ENCODE measurements around the gene STK11.

STK11 gene

GRCh38 chr19:1211494-1212234 is 6.1 kb downstream of the STK11 start:
- no peak overlapping the region for H2BK12ac ChIP-seq (ENCODE audit: low read length)
- H3K4ac ChIP-seq (ENCODE audit: low read length), result no peak overlapping the region
- peak overlapping the region; percentile 52 for H2AK5ac ChIP-seq (ENCODE audit: low read depth, low read length)
- no CpG with 5 or more reads among the region's 33 CpGs for WGBS, 2 donors (ENCODE audit: extremely low coverage in 2 of 2, insufficient read length in 2 of 2, insufficient replicate concordance in 1 of 2)
- no peak overlapping the region for H3K27ac ChIP-seq (replicated peaks; ENCODE audit: low read length)
- H2BK120ac ChIP-seq (ENCODE audit: low read depth, low read length), result peak overlapping the region; percentile 72
- H3K4me3 ChIP-seq (ENCODE audit: low read length in 2 of 2), result no peak overlapping the region
- H3K23ac ChIP-seq (ENCODE audit: low read depth, low read length, poor library complexity), result peak overlapping the region; percentile 89
- H3K27me3 ChIP-seq (ENCODE audit: control insufficient read depth in 3 of 3, insufficient read depth in 3 of 3, low read depth in 1 of 3, low read length in 3 of 3), result no peaks in the 10 kb centered on the region
- H3K79me1 ChIP-seq (ENCODE audit: low read depth, low read length), result peaks cover 51% of the 10 kb centered on the region
- no peak overlapping the region for H2BK15ac ChIP-seq (ENCODE audit: low read length)
- no peak overlapping the region for H3K4me2 ChIP-seq (ENCODE audit: insufficient read depth, low read length, poor library complexity, severe bottlenecking)
- no peak for DNase-seq (ENCODE audit: low spot score)
- H3K18ac ChIP-seq (ENCODE audit: low read length), result no peak overlapping the region
- no peak overlapping the region for H2AFZ ChIP-seq (ENCODE audit: low read length)
- no peak overlapping the region for H3K14ac ChIP-seq (ENCODE audit: low read length)
- peaks cover 9 to 61% of the 10 kb centered on the region in 2 donors for H3K36me3 ChIP-seq (replicated peaks in 1 of 2; ENCODE audit: control insufficient read depth in 2 of 2, insufficient read depth in 2 of 2, low read length in 2 of 2)
- H2BK5ac ChIP-seq (ENCODE audit: low read length), result peak overlapping the region; percentile 66
- H4K8ac ChIP-seq (ENCODE audit: low read depth, low read length), result no peak overlapping the region
- H3K4me1 ChIP-seq (ENCODE audit: control insufficient read depth in 2 of 2, insufficient read depth in 1 of 2, low read depth in 1 of 2, low read length in 2 of 2), result peaks cover 23 to 25% of the 10 kb centered on the region in 2 donors
- no peak overlapping the region for H4K91ac ChIP-seq (ENCODE audit: low read depth, low read length, poor library complexity)
- H3K9ac ChIP-seq (ENCODE audit: low read depth, low read length, poor library complexity), result peak overlapping the region; percentile 50
- H3K9me3 ChIP-seq (replicated peaks in 1 of 2; ENCODE audit: control insufficient read depth in 2 of 2, insufficient read depth in 1 of 2, low read depth in 1 of 2, low read length in 2 of 2), result peaks cover 0 to 2% of the 10 kb centered on the region in 2 donors

- Histone ChIP-seq H4K91ac (ENCODE audit: low read depth, low read length, poor library complexity) (no peak overlapping the region), H2AK5ac (ENCODE audit: low read depth, low read length) (peak overlapping the region; percentile 78), H3K14ac (ENCODE audit: low read length) (peak overlapping the region; percentile 71), H3K9me3 (replicated peaks in 1 of 2; ENCODE audit: control insufficient read depth in 2 of 2, insufficient read depth in 1 of 2, low read depth in 1 of 2, low read length in 2 of 2) (peaks cover 0 to 2% of the 10 kb centered on the region in 2 donors), H3K18ac (ENCODE audit: low read length) (peak overlapping the region; percentile 8), H2BK5ac (ENCODE audit: low read length) (peak overlapping the region; percentile 66), H2AFZ (ENCODE audit: low read length) (no peak overlapping the region), H3K4me3 (ENCODE audit: low read length in 2 of 2) (no peak overlapping the region), H2BK120ac (ENCODE audit: low read depth, low read length) (peak overlapping the region; percentile 47), H3K4me2 (ENCODE audit: insufficient read depth, low read length, poor library complexity, severe bottlenecking) (no peak overlapping the region), H3K4ac (ENCODE audit: low read length) (no peak overlapping the region), H3K27ac (replicated peaks; ENCODE audit: low read length) (no peak overlapping the region), H3K27me3 (ENCODE audit: control insufficient read depth in 3 of 3, insufficient read depth in 3 of 3, low read depth in 1 of 3, low read length in 3 of 3) (no peaks in the 10 kb centered on the region), H3K36me3 (replicated peaks in 1 of 2; ENCODE audit: control insufficient read depth in 2 of 2, insufficient read depth in 2 of 2, low read length in 2 of 2) (peaks cover 6 to 55% of the 10 kb centered on the region in 2 donors), H4K8ac (ENCODE audit: low read depth, low read length) (peak overlapping the region; percentile 48), H3K23ac (ENCODE audit: low read depth, low read length, poor library complexity) (peak overlapping the region; percentile 65), H2BK15ac (ENCODE audit: low read length) (peak overlapping the region; percentile 21), H3K4me1 (ENCODE audit: control insufficient read depth in 2 of 2, insufficient read depth in 1 of 2, low read depth in 1 of 2, low read length in 2 of 2) (peaks cover 13 to 21% of the 10 kb centered on the region in 2 donors), H3K79me1 (ENCODE audit: low read depth, low read length) (peaks cover 53% of the 10 kb centered on the region), H2BK12ac (ENCODE audit: low read length) (peak overlapping the region; percentile 42), H3K9ac (ENCODE audit: low read depth, low read length, poor library complexity) (peak overlapping the region; percentile 60)
- no peak for DNase-seq (ENCODE audit: low spot score)
- no CpG with 5 or more reads among the region's 39 CpGs for WGBS, 2 donors (ENCODE audit: extremely low coverage in 2 of 2, insufficient read length in 2 of 2, insufficient replicate concordance in 1 of 2)
Observed at GRCh38 chr19:1213391-1214286, 8.1 kb downstream of the STK11 start.

GRCh38 chr19:1214299-1214861 is 8.8 kb downstream of the STK11 start:
- H3K4me3 ChIP-seq (ENCODE audit: low read length in 2 of 2), result no peak overlapping the region
- H2BK5ac ChIP-seq (ENCODE audit: low read length), result peak overlapping the region; percentile 66
- no CpG with 5 or more reads among the region's 21 CpGs for WGBS, 2 donors (ENCODE audit: extremely low coverage in 2 of 2, insufficient read length in 2 of 2, insufficient replicate concordance in 1 of 2)
- peak overlapping the region; percentile 47 for H2BK120ac ChIP-seq (ENCODE audit: low read depth, low read length)
- no peak overlapping the region for H2BK12ac ChIP-seq (ENCODE audit: low read length)
- H3K36me3 ChIP-seq (replicated peaks in 1 of 2; ENCODE audit: control insufficient read depth in 2 of 2, insufficient read depth in 2 of 2, low read length in 2 of 2), result peaks cover 6 to 49% of the 10 kb centered on the region in 2 donors
- no peak overlapping the region for H4K91ac ChIP-seq (ENCODE audit: low read depth, low read length, poor library complexity)
- peak overlapping the region; percentile 90 for H3K18ac ChIP-seq (ENCODE audit: low read length)
- no peak overlapping the region for H3K4ac ChIP-seq (ENCODE audit: low read length)
- H4K8ac ChIP-seq (ENCODE audit: low read depth, low read length), result no peak overlapping the region
- no peak overlapping the region for H2AFZ ChIP-seq (ENCODE audit: low read length)
- peaks cover 54% of the 10 kb centered on the region for H3K79me1 ChIP-seq (ENCODE audit: low read depth, low read length)
- peaks cover 0 to 2% of the 10 kb centered on the region in 2 donors for H3K9me3 ChIP-seq (replicated peaks in 1 of 2; ENCODE audit: control insufficient read depth in 2 of 2, insufficient read depth in 1 of 2, low read depth in 1 of 2, low read length in 2 of 2)
- H2BK15ac ChIP-seq (ENCODE audit: low read length), result peak overlapping the region; percentile 67
- H3K27me3 ChIP-seq (ENCODE audit: control insufficient read depth in 3 of 3, insufficient read depth in 3 of 3, low read depth in 1 of 3, low read length in 3 of 3), result no peaks in the 10 kb centered on the region
- peak overlapping the region; percentile 65 for H3K23ac ChIP-seq (ENCODE audit: low read depth, low read length, poor library complexity)
- no peak overlapping the region for H3K27ac ChIP-seq (replicated peaks; ENCODE audit: low read length)
- peak overlapping the region; percentile 70 for H3K9ac ChIP-seq (ENCODE audit: low read depth, low read length, poor library complexity)
- no peak overlapping the region for H3K4me2 ChIP-seq (ENCODE audit: insufficient read depth, low read length, poor library complexity, severe bottlenecking)
- H2AK5ac ChIP-seq (ENCODE audit: low read depth, low read length), result peak overlapping the region; percentile 63
- peak overlapping the region; percentile 71 for H3K14ac ChIP-seq (ENCODE audit: low read length)
- DNase-seq (ENCODE audit: low spot score), result no peak
- H3K4me1 ChIP-seq (ENCODE audit: control insufficient read depth in 2 of 2, insufficient read depth in 1 of 2, low read depth in 1 of 2, low read length in 2 of 2), result peaks cover 13 to 21% of the 10 kb centered on the region in 2 donors

Measured in neuronal stem cell (in vitro differentiated cells).